ENCODE data around the gene MYO7B.

DNA sequence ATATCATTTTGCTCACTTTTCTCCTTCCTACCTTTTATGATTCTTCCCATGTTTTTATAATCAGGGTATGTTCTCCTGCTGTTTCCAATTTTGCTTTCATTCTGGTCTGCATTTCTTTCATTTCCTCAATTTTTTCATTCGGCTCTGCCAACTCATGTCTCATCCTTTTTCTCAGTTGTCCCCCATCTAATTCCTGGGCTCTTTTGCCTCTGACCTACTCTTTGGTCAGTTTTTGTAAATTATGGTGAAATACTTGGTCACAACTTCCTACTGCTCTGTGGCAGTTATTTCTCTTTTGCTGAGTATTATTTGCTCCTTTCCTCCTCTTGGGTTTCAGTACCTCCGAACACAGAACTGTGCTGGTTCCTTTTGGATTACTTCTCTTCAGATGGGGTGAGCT is 27.5 kb downstream of the MYO7B start:
- TF ChIP-seq POLR2A (IDR thresholded peaks at IDR 0.05; ENCODE audit: low read length) (no peak), GATA1 (IDR thresholded peaks at IDR 0.05; ENCODE audit: low read depth, low read length) (no peak)

All from erythroblast (primary cell).